ENCODE data around the gene MAST1.

MAST1 gene

DNA sequence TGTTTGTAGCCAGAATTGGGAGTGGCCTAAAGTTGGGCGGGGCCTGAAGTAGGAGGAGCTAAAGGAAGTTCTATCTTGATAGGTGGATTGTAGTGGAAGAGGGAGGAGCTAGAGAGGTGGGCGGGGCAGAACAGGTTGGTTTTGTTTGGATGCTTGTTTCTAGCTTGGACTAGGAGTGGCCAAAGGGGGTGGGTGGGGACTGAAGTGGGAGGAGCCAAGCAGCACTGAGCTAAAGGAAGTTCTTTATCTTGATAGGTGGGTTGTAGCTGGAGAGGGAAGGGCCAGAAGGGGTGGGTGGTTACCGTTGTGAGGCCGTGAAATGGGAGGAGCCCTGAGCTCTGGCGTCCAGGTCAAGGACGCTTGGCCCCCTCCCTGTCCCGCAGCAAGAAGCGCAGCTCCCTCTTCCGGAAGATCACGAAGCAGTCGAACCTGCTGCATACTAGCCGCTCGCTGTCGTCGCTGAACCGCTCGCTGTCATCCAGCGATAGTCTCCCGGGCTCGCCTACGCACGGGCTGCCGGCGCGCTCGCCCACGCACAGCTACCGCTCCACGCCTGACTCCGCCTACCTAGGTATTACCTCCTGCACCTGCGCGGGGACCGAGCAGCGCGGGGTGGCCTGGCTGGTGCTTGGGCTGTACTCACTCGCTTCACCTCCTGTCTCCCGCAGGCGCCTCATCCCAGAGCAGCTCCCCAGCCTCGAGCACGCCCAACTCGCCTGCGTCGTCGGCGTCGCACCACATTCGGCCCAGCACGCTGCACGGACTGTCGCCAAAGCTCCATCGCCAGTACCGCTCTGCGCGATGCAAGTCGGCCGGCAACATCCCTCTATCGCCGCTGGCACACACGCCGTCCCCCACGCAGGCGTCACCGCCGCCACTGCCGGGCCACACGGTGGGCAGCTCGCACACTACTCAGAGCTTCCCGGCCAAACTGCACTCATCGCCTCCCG lies 34.9 kb downstream of the MAST1 start:
- peak; percentile 43 for DNase-seq (ENCODE audit: low read depth, low spot score)
- TF ChIP-seq, protein P1, sequence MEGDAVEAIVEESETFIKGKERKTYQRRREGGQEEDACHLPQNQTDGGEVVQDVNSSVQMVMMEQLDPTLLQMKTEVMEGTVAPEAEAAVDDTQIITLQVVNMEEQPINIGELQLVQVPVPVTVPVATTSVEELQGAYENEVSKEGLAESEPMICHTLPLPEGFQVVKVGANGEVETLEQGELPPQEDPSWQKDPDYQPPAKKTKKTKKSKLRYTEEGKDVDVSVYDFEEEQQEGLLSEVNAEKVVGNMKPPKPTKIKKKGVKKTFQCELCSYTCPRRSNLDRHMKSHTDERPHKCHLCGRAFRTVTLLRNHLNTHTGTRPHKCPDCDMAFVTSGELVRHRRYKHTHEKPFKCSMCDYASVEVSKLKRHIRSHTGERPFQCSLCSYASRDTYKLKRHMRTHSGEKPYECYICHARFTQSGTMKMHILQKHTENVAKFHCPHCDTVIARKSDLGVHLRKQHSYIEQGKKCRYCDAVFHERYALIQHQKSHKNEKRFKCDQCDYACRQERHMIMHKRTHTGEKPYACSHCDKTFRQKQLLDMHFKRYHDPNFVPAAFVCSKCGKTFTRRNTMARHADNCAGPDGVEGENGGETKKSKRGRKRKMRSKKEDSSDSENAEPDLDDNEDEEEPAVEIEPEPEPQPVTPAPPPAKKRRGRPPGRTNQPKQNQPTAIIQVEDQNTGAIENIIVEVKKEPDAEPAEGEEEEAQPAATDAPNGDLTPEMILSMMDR (IDR thresholded peaks at IDR 0.05; ENCODE audit: low read depth, low read length): no peak
- no peak overlapping the region for H3K4me3 ChIP-seq (ENCODE audit: low read depth, low read length)
- in situ Hi-C loops (cut with HindIII; ENCODE audit: low sequenced_read_pairs): no loop called here

DNA sequence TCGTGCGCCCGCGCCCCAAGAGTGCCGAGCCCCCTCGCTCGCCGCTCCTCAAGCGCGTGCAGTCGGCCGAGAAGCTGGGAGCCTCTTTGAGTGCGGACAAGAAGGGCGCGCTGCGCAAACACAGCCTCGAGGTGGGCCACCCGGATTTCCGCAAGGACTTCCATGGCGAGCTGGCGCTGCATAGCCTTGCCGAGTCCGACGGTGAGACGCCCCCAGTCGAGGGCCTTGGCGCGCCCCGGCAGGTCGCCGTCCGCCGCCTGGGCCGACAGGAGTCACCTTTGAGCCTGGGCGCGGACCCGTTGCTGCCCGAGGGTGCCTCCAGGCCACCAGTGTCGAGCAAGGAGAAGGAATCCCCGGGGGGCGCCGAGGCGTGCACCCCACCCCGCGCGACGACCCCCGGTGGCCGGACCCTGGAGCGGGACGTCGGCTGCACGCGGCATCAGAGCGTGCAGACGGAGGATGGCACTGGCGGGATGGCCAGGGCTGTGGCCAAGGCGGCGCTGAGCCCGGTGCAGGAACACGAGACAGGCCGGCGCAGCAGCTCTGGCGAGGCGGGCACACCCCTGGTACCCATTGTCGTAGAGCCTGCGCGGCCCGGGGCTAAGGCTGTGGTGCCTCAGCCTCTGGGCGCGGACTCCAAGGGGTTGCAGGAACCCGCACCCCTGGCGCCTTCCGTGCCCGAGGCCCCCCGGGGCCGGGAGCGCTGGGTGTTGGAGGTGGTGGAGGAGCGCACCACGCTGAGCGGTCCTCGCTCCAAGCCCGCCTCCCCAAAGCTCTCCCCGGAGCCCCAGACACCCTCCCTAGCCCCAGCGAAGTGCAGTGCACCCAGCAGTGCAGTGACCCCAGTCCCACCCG lies 35.8 kb downstream of the MAST1 start:
- H3K4me3 ChIP-seq (ENCODE audit: low read depth, low read length): no peak overlapping the region
- in situ Hi-C loops (cut with HindIII; ENCODE audit: low sequenced_read_pairs): no loop called here
- no peak for DNase-seq (ENCODE audit: low read depth, low spot score)
- TF ChIP-seq, protein P1 (IDR thresholded peaks at IDR 0.05; ENCODE audit: low read depth, low read length): no peak

- TF ChIP-seq, protein P1 (IDR thresholded peaks at IDR 0.05; ENCODE audit: low read depth, low read length): no peak
- in situ Hi-C loops (cut with HindIII; ENCODE audit: low sequenced_read_pairs): no loop called here
- no peak overlapping the region for H3K4me3 ChIP-seq (ENCODE audit: low read depth, low read length)
- no peak for DNase-seq (ENCODE audit: low read depth, low spot score)
Observed at GRCh38 chr19:12875086-12875485, 36.8 kb downstream of the MAST1 start.

DNA sequence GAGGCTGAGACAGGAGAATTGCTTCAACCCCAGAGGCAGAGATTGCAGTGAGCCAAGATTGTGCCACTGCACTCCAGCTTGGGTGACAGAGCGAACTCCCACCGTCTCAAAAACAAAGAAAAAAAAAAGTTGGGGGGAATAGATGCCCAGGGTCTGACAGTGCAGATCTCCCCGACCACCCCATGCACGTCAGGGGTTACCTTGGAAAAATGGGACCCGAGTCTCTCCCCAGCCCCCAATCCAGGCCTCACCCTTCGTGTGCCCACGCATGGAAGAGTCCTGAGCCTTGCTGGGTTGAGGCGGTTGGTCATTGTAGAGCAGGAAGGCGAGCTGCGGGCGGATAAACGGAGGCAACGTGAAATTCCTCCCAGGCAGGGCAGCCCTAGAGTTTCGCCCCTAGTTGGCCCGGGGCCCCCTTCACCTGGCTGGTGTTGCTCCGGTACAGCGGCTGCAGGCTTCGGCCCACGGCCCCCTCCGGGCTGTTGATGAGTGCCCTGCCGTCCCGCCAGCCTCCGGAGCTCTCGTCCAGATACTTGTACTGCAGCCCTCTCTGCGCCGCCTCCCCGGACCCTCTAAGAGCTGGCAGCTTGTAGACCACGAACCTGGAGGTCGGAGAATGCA lies 42.3 kb downstream of the MAST1 start:
- no peak for DNase-seq (ENCODE audit: low read depth, low spot score)
- H3K4me3 ChIP-seq (ENCODE audit: low read depth, low read length): peak overlapping the region; percentile 66
- in situ Hi-C loops (cut with HindIII; ENCODE audit: low sequenced_read_pairs): no loop called here
- TF ChIP-seq, protein P1 (IDR thresholded peaks at IDR 0.05; ENCODE audit: low read depth, low read length): no peak

DNA sequence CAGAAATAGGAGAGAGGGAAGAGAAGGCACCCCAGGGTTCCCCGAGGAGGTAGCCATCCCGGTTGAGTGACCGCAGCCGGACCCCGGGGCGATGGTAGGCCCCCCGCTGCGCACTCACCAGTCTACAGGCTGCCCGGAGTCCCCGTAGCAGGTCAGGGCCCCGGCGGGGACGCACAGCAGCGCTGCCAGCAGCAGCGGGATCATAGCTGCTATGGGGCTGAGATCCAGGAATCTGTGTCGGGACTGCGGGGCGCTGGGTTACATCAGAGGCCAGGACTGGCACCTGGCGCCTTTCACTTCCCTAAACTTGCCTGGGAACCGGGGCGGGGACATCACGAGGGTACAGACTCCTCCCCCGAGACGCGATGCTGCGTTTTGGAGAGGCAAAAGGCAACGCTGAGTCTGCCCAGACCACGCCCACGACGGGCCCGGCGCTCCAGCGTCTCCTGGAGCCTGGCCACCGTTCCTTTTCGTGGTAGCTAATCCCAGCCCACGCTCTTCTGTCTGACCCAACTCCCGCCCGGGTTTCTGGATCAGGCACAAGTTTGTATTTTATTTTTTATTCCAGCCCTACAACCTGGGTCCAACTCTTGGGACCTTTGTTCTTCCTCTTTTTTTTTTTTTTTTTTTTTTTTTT lies 43.0 kb downstream of the MAST1 start, which contains the start of gene DNASE2:
DNASE2 (minus strand) TSS at position 278 of the 637 bp plus-strand sequence; CDS start at position 204, 74 bp downstream.
- peak; percentile 84 for DNase-seq (ENCODE audit: low read depth, low spot score)
- TF ChIP-seq, protein P1 (IDR thresholded peaks at IDR 0.05; ENCODE audit: low read depth, low read length): no peak
- peak within 1 kb of the TSS; percentile 66 for H3K4me3 ChIP-seq (ENCODE audit: low read depth, low read length)
- in situ Hi-C loops (cut with HindIII; ENCODE audit: low sequenced_read_pairs): no loop called here

GRCh38 chr19:12882589-12882988 lies 44.3 kb downstream of the MAST1 start:
- in situ Hi-C loops (cut with HindIII; ENCODE audit: low sequenced_read_pairs): no loop called here
- no peak for DNase-seq (ENCODE audit: low read depth, low spot score)
- TF ChIP-seq, protein P1 (IDR thresholded peaks at IDR 0.05; ENCODE audit: low read depth, low read length): no peak
- no peak overlapping the region for H3K4me3 ChIP-seq (ENCODE audit: low read depth, low read length)
